Ramos (cell line): ENCODE data around the gene CDCA4.

Experiments
- in situ Hi-C: fragments of 300-500 bp; cut with MboI; formaldehyde crosslinking; loops from one replicate; pipeline ENCODE4 v1.14.3; 2022; ENCODE audit warnings: low sequenced_read_pairs; ENCODE audit not compliant: unreplicated experiment

The CDCA4 gene

GRCh38 chr14:104969741-104970230, 51.1 kb downstream of the CDCA4 start:
- in situ Hi-C loops: loop anchor here (5.0 kb wide), 1 partner anchor 78 kb away; no protein-coding TSS in a partner anchor

GRCh38 chr14:104968541-104969401, 52.1 kb downstream of the CDCA4 start:
- in situ Hi-C loops: no loop called here

- in situ Hi-C loops: no loop called here
Observed at GRCh38 chr14:104968153-104968527, 52.7 kb downstream of the CDCA4 start.

GRCh38 chr14:104967386-104968152, 53.3 kb downstream of the CDCA4 start:
- in situ Hi-C loops: no loop called here

GRCh38 chr14:104966981-104967385, 53.9 kb downstream of the CDCA4 start:
- in situ Hi-C loops: no loop called here

- in situ Hi-C loops: no loop called here
Observed at GRCh38 chr14:104966261-104966865, 54.5 kb downstream of the CDCA4 start.

- in situ Hi-C loops: no loop called here
Observed at GRCh38 chr14:104965561-104966231, 55.2 kb downstream of the CDCA4 start.

GRCh38 chr14:104964546-104964945, 56.3 kb downstream of the CDCA4 start:
- in situ Hi-C loops: no loop called here
